ENCODE results near the gene HSPB6. TPM values are rescaled to one million over a fixed set of nuclear protein-coding genes. Genes with fewer than 3 reads are reported as not detected.
"Not testable (repeated sequence)": the region's sequence is repeated elsewhere in the genome, so short reads cannot be mapped to it uniquely, and the experiment has no call there.

The HSPB6 gene
- total RNA-seq, 1 donor from 2014 or later = 0.49 TPM

DNA sequence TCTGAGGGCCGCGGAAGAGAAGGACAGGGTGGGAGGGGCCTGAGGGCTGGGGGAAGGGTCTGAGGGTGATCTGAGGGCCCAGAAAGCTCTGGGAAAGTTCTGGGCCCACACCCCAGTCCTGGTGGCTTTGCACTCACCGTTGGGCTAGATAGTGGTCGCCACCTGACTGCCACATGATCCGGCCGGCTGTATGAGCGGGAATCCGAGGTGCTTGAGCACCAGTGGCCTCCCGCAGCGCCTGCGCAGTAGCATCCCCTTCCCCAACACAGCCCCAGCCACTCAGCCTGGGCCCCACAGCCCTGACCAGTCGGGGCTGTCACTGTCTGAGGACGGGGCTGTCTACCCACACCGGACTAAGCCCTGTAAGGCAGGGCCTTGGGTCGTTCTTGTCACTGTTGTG is 40.8 kb upstream of the HSPB6 start:
- H3K4me3 Mint-ChIP-seq (ENCODE audit: unreplicated experiment) = no peak overlapping the region
- H3K9me3 Mint-ChIP-seq (ENCODE audit: unreplicated experiment) = no peaks in the 10 kb centered on the region
- H3K27me3 Mint-ChIP-seq (ENCODE audit: unreplicated experiment) = peaks cover 16% of the 10 kb centered on the region
- no peaks in the 10 kb centered on the region for H3K36me3 Mint-ChIP-seq (ENCODE audit: unreplicated experiment)
- no peaks in the 10 kb centered on the region for H3K4me1 Mint-ChIP-seq (ENCODE audit: low read depth, unreplicated experiment)
- no peak for TF ChIP-seq CTCF (IDR thresholded peaks at IDR 0.05; ENCODE audit: partially characterized antibody, unreplicated experiment)
- DNase-seq = no peak
- no peak overlapping the region for H3K27ac Mint-ChIP-seq (ENCODE audit: unreplicated experiment)

GRCh38 chr19:35796645-35797542 is 40.1 kb upstream of the HSPB6 start:
- no peak for DNase-seq
- Mint-ChIP-seq H3K9me3 (ENCODE audit: unreplicated experiment) (no peaks in the 10 kb centered on the region), H3K4me3 (ENCODE audit: unreplicated experiment) (peak overlapping the region; percentile 14), H3K4me1 (ENCODE audit: low read depth, unreplicated experiment) (no peaks in the 10 kb centered on the region), H3K27ac (ENCODE audit: unreplicated experiment) (no peak overlapping the region), H3K36me3 (ENCODE audit: unreplicated experiment) (no peaks in the 10 kb centered on the region), H3K27me3 (ENCODE audit: unreplicated experiment) (peaks cover 16% of the 10 kb centered on the region)
- TF ChIP-seq CTCF (IDR thresholded peaks at IDR 0.05; ENCODE audit: partially characterized antibody, unreplicated experiment) = no peak

GRCh38 chr19:35795564-35795963 is 38.7 kb upstream of the HSPB6 start:
- not testable (repeated sequence) for H3K4me1 Mint-ChIP-seq (ENCODE audit: low read depth, unreplicated experiment); H3K4me3 Mint-ChIP-seq (ENCODE audit: unreplicated experiment); H3K27ac Mint-ChIP-seq (ENCODE audit: unreplicated experiment); H3K9me3 Mint-ChIP-seq (ENCODE audit: unreplicated experiment); DNase-seq; H3K36me3 Mint-ChIP-seq (ENCODE audit: unreplicated experiment)
- H3K27me3 Mint-ChIP-seq (ENCODE audit: unreplicated experiment) = peaks cover 16% of the 10 kb centered on the region

DNA sequence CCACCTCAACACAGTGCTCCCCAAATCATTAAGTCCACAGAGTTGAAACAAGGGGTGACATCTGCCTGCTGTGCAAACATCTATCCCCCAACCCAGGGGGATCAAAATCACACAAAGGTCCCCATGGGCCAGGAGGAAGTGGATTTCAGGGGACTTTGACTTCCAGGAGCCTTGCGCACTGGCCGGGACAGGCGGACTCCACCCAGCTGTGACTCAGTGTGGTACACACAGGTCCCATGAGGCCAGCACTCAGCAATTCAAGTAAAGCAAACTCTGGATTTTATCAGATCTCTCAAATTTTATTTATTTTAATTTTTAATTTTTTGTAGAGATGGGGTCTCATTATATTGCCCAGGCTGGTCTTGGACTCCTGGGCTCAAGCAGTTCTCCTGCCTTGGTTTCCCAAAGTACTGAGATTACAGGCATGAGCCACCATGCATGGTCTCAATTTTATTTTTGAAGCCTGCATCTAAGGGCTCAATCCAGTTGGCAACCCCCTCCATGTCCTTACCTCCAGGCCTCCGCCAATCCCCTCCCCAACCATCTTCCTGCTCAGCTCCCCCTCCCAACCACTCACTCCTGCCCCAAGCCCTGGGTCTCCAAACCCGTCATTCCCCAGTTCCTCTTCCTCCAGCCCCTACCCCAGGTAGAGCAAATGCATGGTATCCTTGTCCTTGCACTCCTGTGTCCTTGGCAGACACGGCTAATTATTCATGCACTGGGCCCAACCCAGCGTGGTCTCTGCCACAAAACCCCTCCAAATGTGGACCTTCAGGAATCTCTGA is 36.7 kb upstream of the HSPB6 start:
- Mint-ChIP-seq H3K27ac (ENCODE audit: unreplicated experiment) (no peak overlapping the region), H3K27me3 (ENCODE audit: unreplicated experiment) (peaks cover 20% of the 10 kb centered on the region)
- no peak for DNase-seq

GRCh38 chr19:35792888-35793287 is 36.1 kb upstream of the HSPB6 start:
- H3K4me1 Mint-ChIP-seq (ENCODE audit: low read depth, unreplicated experiment) = no peaks in the 10 kb centered on the region
- H3K36me3 Mint-ChIP-seq (ENCODE audit: unreplicated experiment) = no peaks in the 10 kb centered on the region
- no peak overlapping the region for H3K27ac Mint-ChIP-seq (ENCODE audit: unreplicated experiment)
- no peak for DNase-seq
- H3K27me3 Mint-ChIP-seq (ENCODE audit: unreplicated experiment) = peaks cover 16% of the 10 kb centered on the region
- H3K4me3 Mint-ChIP-seq (ENCODE audit: unreplicated experiment) = no peak overlapping the region
- TF ChIP-seq CTCF (IDR thresholded peaks at IDR 0.05; ENCODE audit: partially characterized antibody, unreplicated experiment) = no peak
- H3K9me3 Mint-ChIP-seq (ENCODE audit: unreplicated experiment) = peaks cover 3% of the 10 kb centered on the region

More for the DNA sequence above, 36.7 kb upstream of the HSPB6 start:
- Mint-ChIP-seq H3K4me3 (ENCODE audit: unreplicated experiment) (no peak overlapping the region), H3K4me1 (ENCODE audit: low read depth, unreplicated experiment) (no peaks in the 10 kb centered on the region), H3K36me3 (ENCODE audit: unreplicated experiment) (no peaks in the 10 kb centered on the region), H3K9me3 (ENCODE audit: unreplicated experiment) (peaks cover 1% of the 10 kb centered on the region)
- no peak for TF ChIP-seq CTCF (IDR thresholded peaks at IDR 0.05; ENCODE audit: partially characterized antibody, unreplicated experiment)

Measured in glutamatergic neuron (in vitro differentiated cells).